IgD-negative memory B cell (primary cell): ENCODE measurements around the gene CCDC9B. TPM values are rescaled to one million over a fixed set of nuclear protein-coding genes. Genes with fewer than 3 reads are reported as not detected.
A peak's percentile ranks its signal among the peaks of the same experiment; 100 is the strongest.

Experiments used
- H3K27ac Mint-ChIP-seq, 3 donors: one replicate each; pipeline ENCODE4 v1.8.0; 2020 to 2022; ENCODE audit warnings: mild to moderate bottlenecking in 3 of 3, mixed read lengths in 3 of 3, moderate library complexity in 1 of 3
- H3K27me3 Mint-ChIP-seq: one replicate; pipeline ENCODE4 v1.8.0; 2021; ENCODE audit warnings: mixed read lengths
- H3K36me3 Mint-ChIP-seq: one replicate; pipeline ENCODE4 v1.8.0; 2020; ENCODE audit warnings: mild to moderate bottlenecking, mixed read lengths
- H3K4me1 Mint-ChIP-seq, 3 donors: one replicate each; pipeline ENCODE4 v1.8.0; 2020 to 2022; ENCODE audit warnings: mixed read lengths in 3 of 3, mild to moderate bottlenecking in 1 of 3
- H3K4me3 Mint-ChIP-seq, 4 donors: one replicate each; pipeline ENCODE4 v1.8.0; 2020 to 2022; ENCODE audit warnings: mild to moderate bottlenecking in 4 of 4, mixed read lengths in 4 of 4, moderate library complexity in 3 of 4
- H3K9me3 Mint-ChIP-seq, 3 donors: one replicate each; pipeline ENCODE4 v1.8.0; 2020 to 2021; ENCODE audit warnings: mixed read lengths in 3 of 3, mild to moderate bottlenecking in 1 of 3
- polyA plus RNA-seq: library from polyadenylated mRNA; unstranded; fragments of 300-500 nt; fragmentation: Illumina TruSeq; gene quantifications from one replicate; pipeline ENCODE4 v1.2.3, GENCODE V29; 2021

Gene CCDC9B
- polyA plus RNA-seq, 1 donor from 2014 or later = 0.11 TPM

DNA sequence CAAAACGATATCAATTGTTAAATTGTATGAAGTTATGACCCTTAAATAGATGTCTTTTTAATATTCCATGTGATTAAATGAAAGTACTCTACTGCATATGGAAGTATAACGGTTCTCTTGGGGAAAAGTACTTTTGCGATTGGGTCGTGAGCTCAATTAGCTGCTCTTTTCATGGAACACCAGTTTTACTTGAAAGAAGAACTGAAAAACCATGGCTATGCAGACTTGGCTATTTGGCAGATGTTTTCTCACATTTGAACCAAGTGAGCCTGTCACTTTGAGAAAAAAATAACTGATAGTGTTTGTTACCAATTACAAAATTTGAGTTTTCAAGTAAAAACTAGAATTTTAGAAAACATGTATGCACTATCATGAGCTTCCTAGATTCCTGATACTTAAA, 23.2 kb downstream of the CCDC9B start:
- H3K4me1 Mint-ChIP-seq = peaks cover 11 to 16% (median 16%) of the 10 kb centered on the region in 3 donors

DNA sequence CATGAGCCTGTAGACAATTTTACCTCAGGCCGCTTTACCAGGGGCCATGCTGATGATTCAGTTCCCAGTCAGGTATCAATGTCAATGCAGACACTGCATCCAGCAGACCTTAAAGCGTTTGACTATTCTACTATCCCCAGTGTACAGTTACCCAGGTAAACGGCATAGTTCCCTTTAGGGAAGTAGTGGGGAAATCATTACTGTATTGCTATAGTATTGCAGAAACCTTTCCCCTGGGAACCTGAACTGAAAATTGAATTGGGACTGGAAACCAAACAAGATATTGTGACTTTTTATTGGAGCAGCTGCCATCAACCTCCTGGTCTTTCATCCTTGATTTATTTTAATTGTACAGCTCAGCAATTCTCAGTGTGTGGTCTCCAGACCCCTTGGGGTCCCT, 23.8 kb downstream of the CCDC9B start:
- H3K27ac Mint-ChIP-seq = no peak overlapping the region
- peaks cover 1% of the 10 kb centered on the region for H3K36me3 Mint-ChIP-seq
- no peaks in the 10 kb centered on the region for H3K9me3 Mint-ChIP-seq
- H3K4me3 Mint-ChIP-seq = peak overlapping the region in 1 of 4 donors; percentile 11
- peaks cover 11 to 16% (median 16%) of the 10 kb centered on the region in 3 donors for H3K4me1 Mint-ChIP-seq
- peaks cover 6% of the 10 kb centered on the region for H3K27me3 Mint-ChIP-seq

More for the DNA sequence above, 23.2 kb downstream of the CCDC9B start:
- Mint-ChIP-seq H3K4me3 (peak overlapping the region in 1 of 4 donors; percentile 0), H3K27ac (no peak overlapping the region), H3K36me3 (peaks cover 1% of the 10 kb centered on the region), H3K27me3 (peaks cover 6% of the 10 kb centered on the region), H3K9me3 (no peaks in the 10 kb centered on the region)

DNA sequence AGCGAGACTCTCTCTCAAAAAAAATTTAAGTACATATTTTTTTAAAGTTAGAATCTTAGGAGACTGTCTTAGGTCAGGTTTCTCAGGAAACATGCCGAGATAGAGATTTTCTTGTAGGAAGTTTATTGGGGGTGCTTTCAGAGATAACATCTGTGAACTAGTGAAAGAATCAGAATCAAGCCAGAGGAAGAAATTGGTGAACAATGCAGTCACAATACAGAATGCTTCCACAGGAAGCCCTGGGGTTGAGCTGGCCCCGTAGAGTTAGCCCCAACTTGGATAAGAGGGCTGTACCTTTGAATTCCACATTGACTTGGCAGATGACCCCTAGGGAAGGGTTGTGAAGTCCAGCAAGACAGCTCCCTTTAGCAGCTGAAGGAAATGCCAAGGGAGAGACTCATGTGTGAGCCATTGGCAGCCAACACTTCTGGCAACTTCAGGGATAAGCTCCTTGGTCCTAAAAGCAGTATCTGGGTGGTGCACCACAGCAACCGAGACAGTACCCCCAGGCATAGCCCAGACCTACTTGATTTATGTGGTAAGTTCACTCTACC, 25.9 kb downstream of the CCDC9B start:
- Mint-ChIP-seq H3K4me3 (no peak overlapping the region), H3K27ac (no peak overlapping the region), H3K27me3 (peaks cover 6% of the 10 kb centered on the region), H3K4me1 (peaks cover 8 to 12% (median 11%) of the 10 kb centered on the region in 3 donors), H3K36me3 (peaks cover 1% of the 10 kb centered on the region), H3K9me3 (no peaks in the 10 kb centered on the region)

DNA sequence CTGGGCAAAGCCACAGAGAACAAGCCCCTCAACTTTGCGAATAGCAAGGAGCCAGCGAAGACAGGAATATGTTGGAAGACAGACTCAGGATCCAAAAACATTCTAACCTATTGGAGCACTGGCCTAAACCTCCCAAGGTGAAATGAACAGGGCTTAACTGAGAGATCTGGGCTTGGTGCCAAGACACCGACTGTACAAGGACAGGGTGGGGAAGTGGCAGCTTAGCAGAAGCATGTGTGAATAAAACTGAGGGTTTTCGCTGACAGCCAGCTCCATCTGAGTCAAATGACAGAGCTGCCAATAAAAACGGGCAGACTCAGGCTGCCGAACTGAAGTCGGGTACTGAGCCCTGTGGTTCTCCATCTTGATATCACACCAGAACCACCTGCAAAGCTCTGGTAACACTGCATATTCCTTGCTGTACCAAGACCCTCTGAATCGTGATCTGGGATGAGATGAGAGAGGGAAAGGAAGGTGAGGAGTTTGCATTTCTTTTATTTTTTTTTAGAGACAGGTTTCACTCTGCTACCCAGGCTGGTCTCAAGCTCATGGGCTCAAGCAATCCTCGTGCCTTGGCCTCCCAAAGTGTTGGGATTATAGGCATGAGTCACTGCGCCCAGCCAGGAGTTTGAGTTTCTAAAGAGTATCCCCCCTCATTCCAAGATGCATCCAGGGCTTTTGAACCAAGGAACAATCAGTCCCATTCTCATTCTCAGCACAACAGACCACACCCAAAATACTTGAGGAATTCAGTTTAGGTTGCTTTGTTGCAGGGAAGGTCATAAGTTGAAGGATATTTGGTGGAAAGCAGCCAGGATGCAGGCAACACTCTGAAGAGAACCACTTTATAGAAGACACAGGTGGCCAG, 27.0 kb downstream of the CCDC9B start:
- H3K4me3 Mint-ChIP-seq = peak overlapping the region in 1 of 4 donors; percentile 41
- H3K36me3 Mint-ChIP-seq = no peaks in the 10 kb centered on the region
- H3K27me3 Mint-ChIP-seq = peaks cover 5% of the 10 kb centered on the region
- H3K4me1 Mint-ChIP-seq = peaks cover 15 to 21% (median 17%) of the 10 kb centered on the region in 3 donors
- no peaks in the 10 kb centered on the region for H3K9me3 Mint-ChIP-seq
- H3K27ac Mint-ChIP-seq = peak overlapping the region in 1 of 3 donors; percentile 77

DNA sequence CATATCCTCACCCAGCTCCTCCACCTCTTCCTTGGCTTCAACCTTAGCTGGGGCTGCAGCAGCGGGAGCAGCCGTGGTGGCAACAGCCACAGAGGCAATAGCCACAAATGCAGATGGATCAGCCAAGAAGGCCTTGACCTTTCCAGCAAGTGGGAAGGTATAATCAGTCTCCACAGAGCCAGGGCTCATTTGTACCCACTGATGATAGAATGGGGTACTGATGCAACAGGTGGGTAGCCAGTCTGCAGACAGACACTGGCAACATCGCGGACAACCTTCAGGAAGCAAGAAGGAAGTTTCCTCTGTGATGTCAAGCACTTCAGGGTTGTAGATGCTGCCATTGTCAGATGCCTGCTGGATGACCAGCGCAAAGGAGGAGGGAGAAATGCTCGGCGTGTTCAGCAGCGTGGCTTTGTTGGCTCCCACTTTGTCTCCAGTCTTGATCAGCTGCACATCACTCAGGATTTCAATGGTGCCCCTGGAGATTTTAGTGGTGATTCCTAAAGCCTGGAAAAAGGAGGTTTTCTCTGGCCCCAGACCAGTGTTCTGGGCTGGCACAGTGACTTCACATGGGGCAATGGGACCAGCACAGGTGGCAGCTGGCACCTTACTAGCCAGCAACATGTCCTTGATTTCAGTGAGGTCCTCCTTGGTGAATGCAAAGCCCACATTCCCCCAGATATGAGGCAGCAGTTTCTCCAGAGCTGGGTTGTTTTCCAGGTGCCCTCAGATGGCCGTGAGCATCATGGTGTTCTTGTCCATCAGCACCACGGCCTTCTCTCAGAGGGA, 28.2 kb downstream of the CCDC9B start:
- Mint-ChIP-seq H3K9me3 (no peaks in the 10 kb centered on the region), H3K36me3 (no peaks in the 10 kb centered on the region), H3K27ac (peak overlapping the region in 1 of 3 donors; percentile 47), H3K4me3 (peak overlapping the region in 2 of 4 donors; percentile 29 to 71), H3K4me1 (peaks cover 19 to 22% (median 20%) of the 10 kb centered on the region in 3 donors), H3K27me3 (peaks cover 1% of the 10 kb centered on the region)

DNA sequence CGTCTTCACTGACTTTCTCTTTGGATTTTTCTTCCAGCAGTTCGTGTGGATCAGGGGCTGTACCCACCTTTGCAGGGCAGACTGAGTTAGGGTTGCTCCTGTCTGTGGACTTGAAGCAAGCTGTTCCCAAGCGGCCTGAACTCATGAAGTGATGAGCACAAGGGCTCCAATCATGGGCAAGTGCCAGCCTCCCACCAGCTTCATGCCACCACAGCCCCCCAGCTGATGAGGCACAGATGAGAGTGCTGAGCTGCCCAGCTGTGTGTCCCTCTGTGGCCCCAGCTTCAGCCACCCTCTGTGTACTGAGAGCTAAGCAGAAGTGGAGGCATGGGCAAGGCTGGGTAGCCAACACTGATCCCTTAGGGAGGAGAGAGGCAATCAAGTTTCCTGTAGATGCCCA, 29.7 kb downstream of the CCDC9B start:
- Mint-ChIP-seq H3K36me3 (no peaks in the 10 kb centered on the region), H3K27me3 (peaks cover 1% of the 10 kb centered on the region), H3K9me3 (no peaks in the 10 kb centered on the region), H3K27ac (no peak overlapping the region), H3K4me1 (peaks cover 20 to 30% (median 23%) of the 10 kb centered on the region in 3 donors), H3K4me3 (peak overlapping the region in 1 of 4 donors; percentile 97)

DNA sequence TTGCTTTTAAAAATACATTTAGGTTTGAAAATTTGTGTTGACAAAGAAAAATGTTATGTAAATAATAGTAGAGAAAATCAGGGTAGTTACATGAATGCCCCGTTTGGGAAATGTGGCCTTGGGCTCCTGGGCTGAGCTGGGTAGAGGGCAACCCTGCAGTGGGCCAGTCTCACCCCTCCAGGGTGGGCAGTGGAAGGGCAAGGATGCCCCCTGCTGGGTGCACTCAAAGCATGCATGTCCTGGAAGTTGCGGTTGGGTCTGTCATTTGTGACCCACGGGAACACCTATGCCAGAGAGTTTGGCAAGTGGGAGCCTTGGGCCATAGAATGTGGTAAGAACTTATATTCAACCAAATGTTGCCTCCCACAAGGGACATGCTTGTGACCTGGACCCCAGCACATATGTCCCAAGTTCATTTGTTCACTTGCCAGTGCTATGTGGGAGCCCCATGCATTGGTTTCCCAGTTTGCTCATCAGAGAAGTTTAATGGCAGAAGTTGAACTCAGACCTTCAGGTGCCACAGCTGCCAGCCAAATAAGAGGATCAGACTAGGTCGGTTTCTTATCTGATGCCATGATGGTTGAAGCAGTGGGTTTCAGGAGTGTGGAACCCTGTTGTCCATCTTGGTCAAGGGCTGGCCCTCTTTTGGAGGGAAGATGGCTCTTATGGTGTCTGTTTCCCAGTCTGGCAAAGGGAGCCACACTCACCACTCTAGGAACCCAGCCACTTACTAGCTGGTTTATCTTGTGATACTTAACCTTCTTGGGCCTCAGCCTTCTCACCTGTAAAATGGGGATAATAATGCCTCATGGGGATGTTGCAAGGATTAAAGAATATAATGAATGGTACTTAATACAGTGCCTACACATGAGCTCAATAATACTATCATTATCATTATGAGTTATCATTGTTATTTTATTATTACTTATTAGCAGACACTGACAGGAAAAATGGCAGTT, 30.5 kb downstream of the CCDC9B start:
- Mint-ChIP-seq H3K9me3 (no peaks in the 10 kb centered on the region), H3K27me3 (no peaks in the 10 kb centered on the region), H3K27ac (peak overlapping the region; percentile 80 to 93 (median 89)), H3K4me3 (peak overlapping the region; percentile 63 to 98 (median 92)), H3K36me3 (no peaks in the 10 kb centered on the region), H3K4me1 (peaks cover 20 to 31% (median 24%) of the 10 kb centered on the region in 3 donors)

DNA sequence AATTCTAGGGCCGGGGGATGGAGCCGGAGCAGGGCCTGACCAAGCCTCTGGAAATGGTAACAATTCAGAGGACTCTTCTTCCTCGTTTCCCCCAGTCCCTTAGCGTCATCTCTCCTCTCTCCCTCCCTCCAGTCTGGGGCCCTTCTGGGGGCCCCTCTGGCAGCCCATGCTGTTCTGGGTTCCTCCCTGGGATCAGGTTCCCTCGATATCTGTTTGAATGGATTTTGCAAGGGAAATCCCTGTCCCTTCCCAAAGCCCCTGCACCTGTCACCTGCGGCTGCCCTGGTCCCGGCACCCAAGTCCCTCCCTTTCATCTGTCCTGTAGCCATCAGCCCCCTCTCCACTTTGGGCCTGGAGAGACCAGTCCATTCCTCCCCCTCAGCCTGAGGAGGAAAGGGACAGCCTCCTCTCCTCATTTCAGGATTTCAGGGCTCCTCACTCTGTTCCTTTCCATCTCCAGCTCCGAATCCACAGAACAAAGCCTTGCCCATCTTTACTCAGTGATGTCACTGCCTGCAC, 31.3 kb downstream of the CCDC9B start:
- Mint-ChIP-seq H3K27me3 (no peaks in the 10 kb centered on the region), H3K9me3 (no peaks in the 10 kb centered on the region), H3K36me3 (no peaks in the 10 kb centered on the region), H3K4me1 (peaks cover 24 to 31% (median 25%) of the 10 kb centered on the region in 3 donors), H3K27ac (peak overlapping the region; percentile 53 to 97 (median 93)), H3K4me3 (peak overlapping the region; percentile 93 to 98 (median 97))

DNA sequence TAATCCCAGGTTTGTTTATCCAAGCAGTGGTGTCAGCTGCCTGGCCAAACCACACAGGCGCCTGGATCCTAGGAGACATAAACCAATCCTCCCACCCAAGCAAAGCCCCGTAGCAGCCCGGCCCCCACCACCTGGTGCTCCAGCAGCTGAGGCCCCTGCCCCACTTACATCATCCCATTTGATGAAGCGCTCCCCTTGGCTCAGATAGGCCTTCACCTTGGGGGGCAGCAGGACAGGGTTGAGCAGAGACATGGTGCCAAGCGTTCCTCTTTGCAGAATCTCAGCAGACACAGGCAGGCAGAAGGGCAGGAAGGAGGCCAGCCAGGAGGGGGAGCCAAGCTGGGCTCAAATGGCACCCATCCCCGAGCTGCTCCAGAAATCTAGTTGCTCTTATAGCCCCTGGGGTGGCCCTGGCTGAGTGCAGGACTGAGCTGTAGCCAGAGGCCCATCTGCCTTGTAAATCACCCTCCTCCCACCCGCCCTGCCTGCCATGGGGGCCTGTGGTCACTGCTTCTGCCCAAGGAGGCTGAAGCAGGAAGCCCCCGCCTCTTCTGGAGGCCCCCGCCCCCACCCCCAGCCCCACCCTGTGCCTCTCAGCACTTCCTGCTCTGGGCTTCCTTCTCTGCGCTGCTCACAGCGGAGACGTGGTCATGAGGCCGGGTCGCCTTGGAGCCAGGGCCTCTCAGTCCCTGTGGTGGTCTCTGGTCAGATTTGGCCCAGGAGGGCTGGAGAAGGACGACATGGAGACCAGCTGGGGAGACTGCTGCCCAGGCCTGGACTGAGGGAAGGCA, 33.1 kb downstream of the CCDC9B start, which contains the start of gene PLCB2:
Gene PLCB2, minus strand, starts transcription at position 515 of the 791 bp plus-strand sequence. Its CDS starts 263 bp downstream, at position 252.
- no peaks in the 10 kb centered on the region for H3K27me3 Mint-ChIP-seq
- peaks cover 3% of the 10 kb centered on the region for H3K36me3 Mint-ChIP-seq
- peaks cover 22 to 31% (median 24%) of the 10 kb centered on the region in 3 donors for H3K4me1 Mint-ChIP-seq
- H3K4me3 Mint-ChIP-seq = peak within 1 kb of the TSS; percentile 93 to 98 (median 97)
- H3K9me3 Mint-ChIP-seq = no peaks in the 10 kb centered on the region
- peak within 1 kb of the TSS; percentile 93 to 97 (median 94) for H3K27ac Mint-ChIP-seq

DNA sequence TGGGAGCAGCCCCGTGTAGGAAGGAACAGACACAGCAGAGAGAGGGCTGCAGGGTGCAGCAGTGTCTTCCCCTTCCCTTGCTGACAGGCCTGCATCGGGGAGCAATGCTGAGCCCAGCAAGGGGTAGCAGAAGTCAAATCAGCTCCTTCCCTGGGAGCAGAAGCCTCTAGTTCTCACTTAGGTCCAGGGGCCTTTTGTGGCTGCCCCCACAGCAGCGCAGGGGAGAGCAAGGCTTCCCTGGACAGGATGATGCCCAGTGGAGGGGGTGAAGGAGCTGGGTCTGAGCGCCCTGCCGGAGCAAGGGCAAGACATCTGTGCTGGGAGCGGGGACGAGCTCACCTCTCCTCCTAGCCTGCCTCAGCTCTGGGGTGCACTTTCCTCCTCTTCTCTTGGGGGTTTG, 33.8 kb downstream of the CCDC9B start:
- Mint-ChIP-seq H3K27me3 (no peaks in the 10 kb centered on the region), H3K36me3 (peaks cover 3% of the 10 kb centered on the region), H3K27ac (peak overlapping the region; percentile 34 to 93 (median 76)), H3K4me3 (peak overlapping the region; percentile 93 to 98 (median 97)), H3K9me3 (no peaks in the 10 kb centered on the region), H3K4me1 (peaks cover 22 to 31% (median 24%) of the 10 kb centered on the region in 3 donors)

DNA sequence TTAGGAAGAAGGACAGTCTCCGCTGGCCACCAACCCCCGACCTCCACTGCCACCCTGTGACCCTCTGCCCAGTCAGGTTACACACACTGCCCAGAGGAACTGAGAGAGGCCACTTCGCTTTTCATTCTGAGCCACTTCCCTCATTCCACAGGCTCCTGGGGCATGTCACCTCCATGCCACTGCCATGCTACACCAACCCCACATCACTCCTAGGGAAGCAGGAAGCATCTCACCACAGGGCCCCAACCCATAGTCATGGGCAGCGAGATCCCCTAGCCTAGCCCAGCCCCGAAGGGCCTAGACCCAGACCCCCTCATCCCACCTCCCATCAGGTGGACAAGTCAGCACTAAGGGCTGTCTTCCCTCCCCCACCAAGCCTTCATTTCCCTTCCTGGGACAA, 34.4 kb downstream of the CCDC9B start:
- H3K4me3 Mint-ChIP-seq = peak overlapping the region; percentile 93 to 98 (median 97)
- H3K27me3 Mint-ChIP-seq = no peaks in the 10 kb centered on the region
- H3K4me1 Mint-ChIP-seq = peaks cover 22 to 31% (median 24%) of the 10 kb centered on the region in 3 donors
- peak overlapping the region; percentile 34 to 93 (median 76) for H3K27ac Mint-ChIP-seq
- H3K36me3 Mint-ChIP-seq = peaks cover 3% of the 10 kb centered on the region
- H3K9me3 Mint-ChIP-seq = no peaks in the 10 kb centered on the region

DNA sequence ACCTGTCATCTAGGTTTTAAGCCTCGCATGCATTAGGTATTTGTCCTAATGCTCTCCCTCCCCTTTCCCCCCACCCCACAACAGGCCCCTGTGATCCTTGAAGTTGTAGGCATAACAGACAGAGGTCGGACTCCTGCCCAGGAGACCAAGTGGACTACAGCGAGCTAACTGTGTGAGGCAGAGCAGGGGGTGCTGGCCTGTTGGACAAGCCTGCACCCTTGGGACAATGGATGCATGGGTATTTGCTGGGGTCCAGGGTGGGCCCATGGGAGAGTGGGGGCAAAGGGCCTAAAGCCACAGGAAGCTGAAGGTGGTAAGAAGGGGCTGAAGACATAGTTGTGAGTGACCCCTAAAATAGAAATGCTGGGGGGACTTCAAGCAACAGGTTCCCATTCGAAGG, 35.5 kb downstream of the CCDC9B start:
- peaks cover 22 to 31% (median 24%) of the 10 kb centered on the region in 3 donors for H3K4me1 Mint-ChIP-seq
- H3K4me3 Mint-ChIP-seq = peak overlapping the region in 3 of 4 donors; percentile 17 to 97 (median 84)

DNA sequence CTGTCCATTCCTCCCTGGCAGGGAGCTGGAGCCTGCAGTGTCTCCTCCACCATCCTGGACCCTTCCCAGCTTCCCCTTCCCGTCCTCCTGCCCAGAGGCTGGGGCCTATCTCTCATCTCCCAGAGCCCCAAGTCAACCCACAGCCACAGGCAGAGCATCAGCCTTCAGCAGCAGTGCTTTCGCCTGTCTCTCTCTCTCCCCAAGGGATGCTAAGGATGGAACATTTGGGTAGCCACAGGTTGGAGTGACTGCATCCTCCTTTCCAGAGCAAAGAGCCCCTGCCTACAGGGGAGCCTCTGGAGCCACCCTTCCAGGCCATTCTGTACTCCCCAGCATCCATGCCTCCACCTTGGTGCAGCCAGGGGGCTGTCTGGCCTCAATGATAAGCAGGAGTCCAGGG, 37.2 kb downstream of the CCDC9B start:
- Mint-ChIP-seq H3K27ac (no peak overlapping the region), H3K9me3 (peaks cover 0 to 9% (median 2%) of the 10 kb centered on the region in 3 donors), H3K27me3 (no peaks in the 10 kb centered on the region), H3K4me1 (peaks cover 11 to 23% (median 12%) of the 10 kb centered on the region in 3 donors), H3K4me3 (no peak overlapping the region), H3K36me3 (peaks cover 14% of the 10 kb centered on the region)

More for the DNA sequence above, 35.5 kb downstream of the CCDC9B start:
- Mint-ChIP-seq H3K27ac (peak overlapping the region in 1 of 3 donors; percentile 76), H3K9me3 (peaks cover 0 to 7% (median 2%) of the 10 kb centered on the region in 3 donors), H3K27me3 (no peaks in the 10 kb centered on the region), H3K36me3 (peaks cover 8% of the 10 kb centered on the region)
